Stimulated activated naive CD4-positive, alpha-beta T cell treated with Interleukin-2 at 50 U/mL for 16 hours (primary cell): ENCODE measurements around the gene HSD17B11.
"Not testable (repeated sequence)": the region's sequence is repeated elsewhere in the genome, so short reads cannot be mapped to it uniquely, and the experiment has no call there.

ENCODE experiments used
- DNase-seq: peaks from one replicate; lab custom pipeline; 2025; lab: John Stamatoyannopoulos, UW

The HSD17B11 gene

GRCh38 chr4:87305562-87305961 lies 85.4 kb downstream of the HSD17B11 start:
- DNase-seq, result no peak

GRCh38 chr4:87304745-87305432 lies 86.1 kb downstream of the HSD17B11 start:
- DNase-seq, result no peak

GRCh38 chr4:87299898-87300297 lies 91.1 kb downstream of the HSD17B11 start:
- no peak for DNase-seq

DNA sequence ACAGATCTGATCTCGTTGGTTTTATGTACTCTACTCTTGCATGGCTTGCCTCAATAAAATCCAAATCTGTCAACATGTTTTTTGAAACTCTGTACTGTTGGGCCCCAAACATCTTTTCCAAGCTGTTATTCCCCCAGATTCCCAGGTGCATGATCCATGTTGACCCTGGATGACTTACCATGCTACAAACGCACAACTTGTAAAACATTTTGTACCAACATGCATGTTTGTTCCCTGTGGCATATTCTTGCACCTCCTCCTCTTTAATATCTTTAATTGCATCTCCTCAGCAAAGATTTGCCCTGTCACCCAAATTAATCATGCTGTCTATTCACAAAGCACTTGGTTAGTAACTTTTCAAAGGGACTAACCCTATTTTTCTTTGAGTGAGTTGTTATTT lies 92.6 kb downstream of the HSD17B11 start:
- DNase-seq, result no peak

DNA sequence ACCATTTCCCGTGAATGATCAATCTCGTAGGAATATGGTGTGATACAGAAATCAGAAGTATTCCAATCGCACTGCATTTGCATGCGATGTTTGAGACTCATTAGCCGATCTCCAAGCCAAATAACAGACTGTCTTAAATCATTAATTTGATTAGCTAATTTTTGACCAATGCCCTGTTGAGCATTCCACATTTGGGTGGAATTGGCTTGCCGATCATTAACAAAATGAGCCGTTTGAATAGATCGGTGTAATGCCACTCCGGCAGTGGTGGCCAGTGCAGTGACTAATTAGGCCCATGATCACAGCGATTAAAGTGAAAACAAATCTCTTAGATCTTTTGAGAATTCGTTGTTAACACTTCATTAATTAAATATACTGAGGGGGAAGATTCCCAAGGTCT lies 96.1 kb downstream of the HSD17B11 start:
- not testable (repeated sequence) for DNase-seq

GRCh38 chr4:87293889-87294288 lies 97.1 kb downstream of the HSD17B11 start:
- not testable (repeated sequence) for DNase-seq

GRCh38 chr4:87286970-87287369 lies 104.0 kb downstream of the HSD17B11 start:
- DNase-seq, result no peak
